BE2C (cell line): ENCODE results near the gene C20orf144.
"Not testable (repeated sequence)": the region's sequence is repeated elsewhere in the genome, so short reads cannot be mapped to it uniquely, and the experiment has no call there.

ENCODE experiments used
- DNase-seq: peaks from one replicate; pipeline ENCODE4 v3.0.0-alpha.2; 2020
- H3K27me3 ChIP-seq: fragments of 250-450 bp; sonication (Bioruptor Pico); 2 replicates; pipeline ENCODE4 v1.5.1; 2020; ENCODE audit warnings: mild to moderate bottlenecking
- H3K36me3 ChIP-seq: fragments of 250-450 bp; sonication (Bioruptor Pico); 2 replicates; pipeline ENCODE4 v1.5.1; 2020; ENCODE audit warnings: mild to moderate bottlenecking
- H3K4me1 ChIP-seq: fragments of 250-450 bp; sonication (Bioruptor Pico); 2 replicates; pipeline ENCODE4 v1.5.1; 2020
- H3K4me3 ChIP-seq: 2 replicates; pipeline ENCODE4 v1.5.1; 2011; ENCODE audit warnings: low read depth, low read length
- H3K9me3 ChIP-seq: fragments of 250-450 bp; sonication (Bioruptor Pico); 2 replicates; pipeline ENCODE4 v1.5.1; 2020
- CTCF ChIP-seq: IDR thresholded peaks from 2 replicates; pipeline ENCODE4 v1.5.1; 2012; ENCODE audit warnings: mild to moderate bottlenecking, low read depth, low read length

The C20orf144 gene

GRCh38 chr20:33627577-33628216 lies 34.4 kb upstream of the C20orf144 start:
- TF ChIP-seq CTCF: no peak
- no peaks in the 10 kb centered on the region for H3K27me3 ChIP-seq
- H3K9me3 ChIP-seq: no peaks in the 10 kb centered on the region
- peaks cover 35% of the 10 kb centered on the region for H3K36me3 ChIP-seq
- H3K4me1 ChIP-seq: no peaks in the 10 kb centered on the region
- DNase-seq: no peak
- no peak overlapping the region for H3K4me3 ChIP-seq

- no peaks in the 10 kb centered on the region for H3K9me3 ChIP-seq
- TF ChIP-seq CTCF: no peak
- H3K4me1 ChIP-seq: no peaks in the 10 kb centered on the region
- H3K4me3 ChIP-seq: no peak overlapping the region
- DNase-seq: no peak
- peaks cover 35% of the 10 kb centered on the region for H3K36me3 ChIP-seq
- no peaks in the 10 kb centered on the region for H3K27me3 ChIP-seq
These were observed 32.6 kb upstream of the C20orf144 start for GRCh38 chr20:33629533-33629932.

- Histone ChIP-seq H3K36me3 (peaks cover 31% of the 10 kb centered on the region), H3K27me3 (no peaks in the 10 kb centered on the region), H3K9me3 (no peaks in the 10 kb centered on the region), H3K4me1 (no peaks in the 10 kb centered on the region), H3K4me3 (no peak overlapping the region)
- TF ChIP-seq CTCF: no peak
- DNase-seq: no peak
These were observed 32.1 kb upstream of the C20orf144 start for GRCh38 chr20:33629979-33630378.

GRCh38 chr20:33630507-33630906 lies 31.6 kb upstream of the C20orf144 start:
- no peak overlapping the region for H3K4me3 ChIP-seq
- no peaks in the 10 kb centered on the region for H3K27me3 ChIP-seq
- H3K9me3 ChIP-seq: no peaks in the 10 kb centered on the region
- no peak for DNase-seq
- no peak for TF ChIP-seq CTCF
- H3K4me1 ChIP-seq: no peaks in the 10 kb centered on the region
- peaks cover 26% of the 10 kb centered on the region for H3K36me3 ChIP-seq

- not testable (repeated sequence) for H3K4me3 ChIP-seq, H3K4me1 ChIP-seq, DNase-seq, H3K9me3 ChIP-seq, H3K27me3 ChIP-seq
- H3K36me3 ChIP-seq: peaks cover 26% of the 10 kb centered on the region
These were observed 30.2 kb upstream of the C20orf144 start for GRCh38 chr20:33631910-33632309.

- Histone ChIP-seq H3K36me3 (peaks cover 35% of the 10 kb centered on the region), H3K4me1 (peaks cover 2% of the 10 kb centered on the region; the same call in 1 of the 2 replicates), H3K27me3 (no peaks in the 10 kb centered on the region), H3K4me3 (no peak overlapping the region), H3K9me3 (no peaks in the 10 kb centered on the region)
- no peak for TF ChIP-seq CTCF
- no peak for DNase-seq
These were observed 26.8 kb upstream of the C20orf144 start for GRCh38 chr20:33635341-33635740.

GRCh38 chr20:33636776-33637175 lies 25.4 kb upstream of the C20orf144 start:
- no peak for DNase-seq
- H3K36me3 ChIP-seq: peaks cover 34% of the 10 kb centered on the region
- no peak for TF ChIP-seq CTCF
- H3K4me1 ChIP-seq: peaks cover 2% of the 10 kb centered on the region; the same call in 1 of the 2 replicates
- H3K4me3 ChIP-seq: no peak overlapping the region
- no peaks in the 10 kb centered on the region for H3K27me3 ChIP-seq
- no peaks in the 10 kb centered on the region for H3K9me3 ChIP-seq
